RWPE1 (cell line): ENCODE results near the gene GLRA3.

Experiments
- CTCF ChIA-PET: fragments of 350-600 bp; sonication (Branson Sonifier 250); formaldehyde crosslinking; extraction: SDS; loops from one replicate; lab custom pipeline; 2021; lab: Yijun Ruan, JAX
- POLR2A ChIA-PET: fragments of 400-600 bp; formaldehyde crosslinking; extraction: SDS; loops from one replicate; lab custom pipeline; 2020; ENCODE audit warnings: antibody characterized with exemption; ENCODE audit not compliant: low non-redundant PET; lab: Yijun Ruan, JAX
- DNase-seq: peaks from one replicate; pipeline ENCODE4 v3.0.0; 2012; ENCODE audit warnings: low spot score
- H3K27ac ChIP-seq: fragments of 450-650 bp; 2 replicates; pipeline ENCODE4 v1.5.1; 2017
- TF ChIP-seq, protein P1 (sequence below): fragments of 450-650 bp; conservative IDR thresholded peaks from 2 replicates; pipeline ENCODE4 v1.5.1; 2017; ENCODE audit warnings: low read depth, mild to moderate bottlenecking

GLRA3 gene

DNA sequence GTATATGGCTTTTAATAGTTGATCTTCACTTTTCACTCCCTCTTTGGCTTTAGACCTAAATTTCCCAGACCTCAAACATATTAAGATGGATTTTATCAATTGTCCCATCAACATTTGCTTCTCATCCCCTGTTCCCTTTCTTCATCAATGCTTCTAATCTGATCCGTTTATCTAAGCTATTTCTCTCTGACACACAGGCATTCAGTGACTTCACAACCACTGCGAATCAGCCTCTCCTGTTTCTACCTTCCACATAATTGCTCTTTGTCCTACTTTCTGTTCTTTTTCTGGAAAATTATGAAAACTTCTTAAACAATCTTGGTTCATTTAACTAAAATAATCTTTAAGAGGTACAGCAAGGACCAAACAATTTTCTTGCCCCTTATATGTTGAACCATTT lies 115.2 kb downstream of the GLRA3 start:
- no peak for DNase-seq
- H3K27ac ChIP-seq, result no peak overlapping the region
- CTCF ChIA-PET, result interaction anchor here (0.6 to 1.3 kb wide), 3 partner anchors 19 to 206 kb away, joined by 3 to 11 read pairs (median 5); no protein-coding TSS in a partner anchor
- POLR2A ChIA-PET, result no interaction called here
- TF ChIP-seq, protein P1, sequence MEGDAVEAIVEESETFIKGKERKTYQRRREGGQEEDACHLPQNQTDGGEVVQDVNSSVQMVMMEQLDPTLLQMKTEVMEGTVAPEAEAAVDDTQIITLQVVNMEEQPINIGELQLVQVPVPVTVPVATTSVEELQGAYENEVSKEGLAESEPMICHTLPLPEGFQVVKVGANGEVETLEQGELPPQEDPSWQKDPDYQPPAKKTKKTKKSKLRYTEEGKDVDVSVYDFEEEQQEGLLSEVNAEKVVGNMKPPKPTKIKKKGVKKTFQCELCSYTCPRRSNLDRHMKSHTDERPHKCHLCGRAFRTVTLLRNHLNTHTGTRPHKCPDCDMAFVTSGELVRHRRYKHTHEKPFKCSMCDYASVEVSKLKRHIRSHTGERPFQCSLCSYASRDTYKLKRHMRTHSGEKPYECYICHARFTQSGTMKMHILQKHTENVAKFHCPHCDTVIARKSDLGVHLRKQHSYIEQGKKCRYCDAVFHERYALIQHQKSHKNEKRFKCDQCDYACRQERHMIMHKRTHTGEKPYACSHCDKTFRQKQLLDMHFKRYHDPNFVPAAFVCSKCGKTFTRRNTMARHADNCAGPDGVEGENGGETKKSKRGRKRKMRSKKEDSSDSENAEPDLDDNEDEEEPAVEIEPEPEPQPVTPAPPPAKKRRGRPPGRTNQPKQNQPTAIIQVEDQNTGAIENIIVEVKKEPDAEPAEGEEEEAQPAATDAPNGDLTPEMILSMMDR, result no peak

DNA sequence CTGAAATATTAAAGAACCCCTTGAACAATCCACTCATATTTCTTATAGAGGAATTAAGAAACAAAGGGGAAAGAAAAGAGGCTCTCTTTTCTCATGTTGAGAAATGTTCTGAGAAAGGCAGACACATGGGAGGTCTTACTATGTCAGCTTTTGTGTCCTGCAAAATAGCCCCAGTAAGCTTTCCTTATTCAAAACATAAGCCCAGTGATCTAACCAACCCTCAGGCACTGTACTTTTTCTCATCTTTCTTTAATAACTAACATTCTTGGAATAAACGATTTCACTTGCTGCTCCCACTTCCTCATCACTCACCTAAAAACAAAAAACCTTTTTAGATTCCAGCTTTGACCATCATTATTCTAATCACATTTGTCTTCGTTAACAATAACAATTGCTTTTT lies 115.9 kb downstream of the GLRA3 start:
- TF ChIP-seq, protein P1, result no peak
- DNase-seq, result no peak
- CTCF ChIA-PET, result interaction anchor here (0.6 kb wide), 1 partner anchor 19 kb away, joined by 11 read pairs; no protein-coding TSS in a partner anchor
- POLR2A ChIA-PET, result no interaction called here
- no peak overlapping the region for H3K27ac ChIP-seq

DNA sequence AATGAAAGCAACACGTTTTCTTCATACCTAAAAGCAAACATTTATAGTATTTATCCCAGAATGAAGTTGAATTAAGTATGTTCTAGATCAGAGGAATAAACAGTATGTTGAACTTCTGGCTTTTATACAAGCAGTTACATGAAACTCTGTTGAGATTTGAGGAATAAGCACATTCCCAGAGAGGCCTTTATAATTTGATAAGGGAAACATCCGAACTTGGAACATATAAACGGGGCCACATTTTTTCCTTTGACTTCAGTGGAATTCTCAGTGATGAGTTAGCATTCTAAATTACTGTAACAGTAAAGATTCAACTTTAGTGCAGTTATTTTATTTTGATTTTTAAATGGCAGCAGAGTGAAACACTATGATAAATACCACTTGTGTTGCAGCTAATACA lies 119.5 kb downstream of the GLRA3 start:
- ChIA-PET CTCF (no interaction called here), POLR2A (no interaction called here)
- no peak for DNase-seq
- no peak overlapping the region for H3K27ac ChIP-seq
- TF ChIP-seq, protein P1, result no peak

DNA sequence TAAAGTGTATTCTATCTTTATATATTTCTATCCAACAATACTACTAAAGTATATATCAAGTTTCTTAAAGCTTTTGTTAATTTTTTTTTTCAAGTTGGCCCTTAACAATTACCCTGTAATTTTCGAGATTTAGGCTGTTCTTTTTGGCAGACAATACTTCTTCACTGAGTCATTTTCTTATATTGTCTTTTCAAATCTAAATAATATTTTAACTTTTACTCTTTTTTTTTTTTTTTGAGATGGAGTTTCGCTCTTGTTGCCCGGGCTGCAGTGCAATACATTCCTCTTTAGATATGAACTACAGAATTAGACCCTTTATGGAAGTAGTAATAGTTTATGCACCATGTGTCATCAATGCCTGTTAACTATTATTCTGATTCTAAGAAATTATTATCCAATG lies 120.7 kb downstream of the GLRA3 start:
- TF ChIP-seq, protein P1, result no peak

DNA sequence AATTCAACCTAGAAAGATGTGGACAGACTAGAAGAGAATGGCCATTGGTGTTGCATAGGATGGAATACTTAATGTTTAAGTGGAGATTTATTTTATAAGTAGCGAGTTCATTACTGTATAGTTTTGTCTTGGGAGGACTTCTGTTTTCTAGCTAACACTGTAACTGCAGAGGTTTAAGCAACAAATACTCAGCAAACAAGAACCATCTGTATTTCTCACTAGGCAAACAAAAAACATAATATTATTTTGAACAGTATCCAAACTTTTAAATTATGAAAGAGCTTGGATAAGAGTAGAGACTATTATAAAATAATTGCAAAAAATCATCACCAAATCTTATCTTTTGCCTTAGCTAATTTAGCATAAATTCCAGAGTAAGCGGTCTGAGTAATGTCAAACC lies 121.1 kb downstream of the GLRA3 start:
- H3K27ac ChIP-seq, result no peak overlapping the region
- TF ChIP-seq, protein P1, result no peak
- DNase-seq, result no peak
- POLR2A ChIA-PET, result no interaction called here
- CTCF ChIA-PET, result interaction anchor here (0.6 kb wide), 1 partner anchor 1333 kb away, joined by 5 read pairs; no protein-coding TSS in a partner anchor

More for the DNA sequence above, 120.7 kb downstream of the GLRA3 start:
- H3K27ac ChIP-seq, result no peak overlapping the region
- POLR2A ChIA-PET, result no interaction called here
- no peak for DNase-seq
- CTCF ChIA-PET, result interaction anchor here (0.6 to 0.7 kb wide), 2 partner anchors 384 to 1332 kb away, joined by 5 read pairs; no protein-coding TSS in a partner anchor

DNA sequence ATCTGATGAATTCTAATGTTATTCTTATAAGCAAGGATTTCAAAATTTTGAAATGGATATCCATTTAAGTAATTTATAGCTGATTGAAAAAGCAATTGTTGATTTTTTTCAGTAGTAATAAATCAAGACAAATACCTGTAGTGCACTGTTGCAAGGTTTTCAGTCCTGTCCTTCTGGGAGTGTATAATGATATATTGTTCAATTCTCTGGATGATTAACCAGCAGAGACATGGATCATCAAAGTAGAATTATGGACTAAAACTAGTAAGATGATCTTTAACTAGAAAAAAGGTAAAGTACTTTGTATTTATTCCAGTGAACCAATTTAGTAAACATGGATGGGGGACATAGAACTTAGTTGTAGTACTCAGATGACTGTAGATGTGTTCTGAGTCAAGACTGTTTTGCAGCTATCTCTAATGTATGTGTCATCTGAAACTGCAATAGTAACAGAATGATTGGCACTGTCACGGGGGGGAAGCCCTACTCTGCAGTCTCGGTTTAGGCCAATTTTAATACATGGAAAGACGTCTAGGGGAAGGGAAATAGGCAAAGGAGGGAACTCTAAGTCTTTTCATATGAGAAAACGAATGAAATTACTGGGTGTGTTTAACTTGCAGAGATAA lies 121.9 kb downstream of the GLRA3 start:
- H3K27ac ChIP-seq, result no peak overlapping the region
- ChIA-PET POLR2A (no interaction called here), CTCF (no interaction called here)
- TF ChIP-seq, protein P1, result no peak
- DNase-seq, result no peak
